ENCODE measurements around the gene RET. TPM values are rescaled to one million over a fixed set of nuclear protein-coding genes. Genes with fewer than 3 reads are reported as not detected.

RET gene
- total RNA-seq, 1 experiment from 2014 or later, result 81.1 TPM

DNA sequence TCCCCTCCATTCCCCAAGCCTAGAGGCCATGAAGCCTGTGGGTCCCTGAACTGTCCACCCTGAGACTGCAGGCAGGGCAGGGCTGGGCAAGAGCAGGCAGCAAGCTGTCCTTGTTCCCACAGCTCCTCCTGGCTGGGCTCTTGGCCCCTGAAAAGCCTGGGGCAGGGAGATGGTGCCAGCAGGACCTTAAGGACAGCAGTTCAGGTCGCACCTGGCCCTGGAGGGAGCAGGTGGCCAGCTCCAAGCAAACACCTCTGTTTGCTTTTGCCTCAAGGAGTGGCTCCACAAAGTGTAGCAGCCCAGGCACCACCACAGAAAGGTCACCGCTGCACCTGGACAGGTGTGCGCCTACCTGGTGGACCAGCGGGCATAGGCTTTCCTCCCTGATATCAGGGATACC, 5.2 kb downstream of the RET start:
- intact Hi-C loops (cut with micrococcal nuclease; ENCODE audit: unreplicated experiment) (no loop called here), in situ Hi-C loops (cut with HindIII; ENCODE audit: low pct_unique_long_range_greater_than_20kb, low sequenced_read_pairs) (no loop called here)
- no peak overlapping the region for H3K4me3 ChIP-seq (ENCODE audit: low read depth in 2 of 2, low read length in 2 of 2)
- no peaks in the 10 kb centered on the region for H3K9me3 ChIP-seq (ENCODE audit: control insufficient read depth, insufficient read depth, low read depth, low read length)
- TF ChIP-seq, protein P1, sequence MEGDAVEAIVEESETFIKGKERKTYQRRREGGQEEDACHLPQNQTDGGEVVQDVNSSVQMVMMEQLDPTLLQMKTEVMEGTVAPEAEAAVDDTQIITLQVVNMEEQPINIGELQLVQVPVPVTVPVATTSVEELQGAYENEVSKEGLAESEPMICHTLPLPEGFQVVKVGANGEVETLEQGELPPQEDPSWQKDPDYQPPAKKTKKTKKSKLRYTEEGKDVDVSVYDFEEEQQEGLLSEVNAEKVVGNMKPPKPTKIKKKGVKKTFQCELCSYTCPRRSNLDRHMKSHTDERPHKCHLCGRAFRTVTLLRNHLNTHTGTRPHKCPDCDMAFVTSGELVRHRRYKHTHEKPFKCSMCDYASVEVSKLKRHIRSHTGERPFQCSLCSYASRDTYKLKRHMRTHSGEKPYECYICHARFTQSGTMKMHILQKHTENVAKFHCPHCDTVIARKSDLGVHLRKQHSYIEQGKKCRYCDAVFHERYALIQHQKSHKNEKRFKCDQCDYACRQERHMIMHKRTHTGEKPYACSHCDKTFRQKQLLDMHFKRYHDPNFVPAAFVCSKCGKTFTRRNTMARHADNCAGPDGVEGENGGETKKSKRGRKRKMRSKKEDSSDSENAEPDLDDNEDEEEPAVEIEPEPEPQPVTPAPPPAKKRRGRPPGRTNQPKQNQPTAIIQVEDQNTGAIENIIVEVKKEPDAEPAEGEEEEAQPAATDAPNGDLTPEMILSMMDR (IDR thresholded peaks at IDR 0.05), result no peak
- TF ChIP-seq TCF7L2 (IDR thresholded peaks at IDR 0.05; ENCODE audit: low read depth, low read length) (no peak), SIN3A (IDR thresholded peaks at IDR 0.05; ENCODE audit: borderline replicate concordance, insufficient read depth, low read depth, low read length) (no peak), POLR2AphosphoS5 (IDR thresholded peaks at IDR 0.05; ENCODE audit: low read depth, low read length) (no peak), REST (IDR thresholded peaks at IDR 0.05; ENCODE audit: insufficient read depth in 1 of 2, low read depth in 2 of 2, low read length in 1 of 2) (no peak)
- BruUV-seq (replicated peaks), result no TSS peak
- no peak overlapping the region for H3K27ac ChIP-seq (ENCODE audit: low read length)
- no peak for DNase-seq (ENCODE audit: low read depth, low spot score)
- H3K4me1 ChIP-seq (ENCODE audit: control insufficient read depth, insufficient read depth, low read length), result peaks cover 3% of the 10 kb centered on the region; the same call in 1 of the 2 replicates
- CTCF ChIA-PET, result interaction anchor here (0.6 kb wide), 1 partner anchor 123 kb away, joined by 6 read pairs; no protein-coding TSS in a partner anchor
- no peaks in the 10 kb centered on the region for H3K27me3 ChIP-seq (ENCODE audit: control insufficient read depth, insufficient read depth, low read length)
- ATAC-seq, result no peak
- POLR2A ChIA-PET, result no interaction called here
- H3K36me3 ChIP-seq (ENCODE audit: control insufficient read depth, insufficient read depth, low read length), result no peaks in the 10 kb centered on the region

DNA sequence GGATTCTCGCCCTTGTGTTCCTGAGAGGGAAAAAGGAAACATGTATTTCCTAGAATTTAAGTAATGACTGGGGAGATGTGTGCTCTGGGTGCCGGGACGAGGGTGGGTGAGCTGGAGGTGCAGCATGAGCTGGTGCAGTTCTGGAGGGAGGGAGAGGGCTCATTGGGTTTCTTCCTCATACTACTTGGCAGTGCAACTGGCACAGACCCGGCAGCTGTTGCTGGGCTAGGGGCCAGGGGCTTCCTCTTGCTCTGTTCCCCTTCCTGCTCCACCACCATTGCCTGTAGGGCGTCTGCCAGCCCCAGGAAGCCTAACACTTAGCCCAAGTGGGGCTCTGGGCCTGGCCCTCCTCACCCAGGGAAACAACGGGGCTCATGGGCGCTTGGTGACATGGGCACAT, 5.9 kb downstream of the RET start:
- Histone ChIP-seq H3K4me1 (ENCODE audit: control insufficient read depth, insufficient read depth, low read length) (peaks cover 3% of the 10 kb centered on the region; the same call in 1 of the 2 replicates), H3K9me3 (ENCODE audit: control insufficient read depth, insufficient read depth, low read depth, low read length) (no peaks in the 10 kb centered on the region), H3K27me3 (ENCODE audit: control insufficient read depth, insufficient read depth, low read length) (no peaks in the 10 kb centered on the region), H3K27ac (ENCODE audit: low read length) (no peak overlapping the region), H3K4me3 (ENCODE audit: low read depth in 2 of 2, low read length in 2 of 2) (no peak overlapping the region), H3K36me3 (ENCODE audit: control insufficient read depth, insufficient read depth, low read length) (no peaks in the 10 kb centered on the region)
- in situ Hi-C loops (cut with HindIII; ENCODE audit: low pct_unique_long_range_greater_than_20kb, low sequenced_read_pairs) (no loop called here), intact Hi-C loops (cut with micrococcal nuclease; ENCODE audit: unreplicated experiment) (no loop called here)
- no TSS peak for BruUV-seq (replicated peaks)
- ATAC-seq (no peak), DNase-seq (ENCODE audit: low read depth, low spot score) (no peak)
- ChIA-PET CTCF (interaction anchor here (0.6 kb wide), 1 partner anchor 122 kb away, joined by 6 read pairs; no protein-coding TSS in a partner anchor), POLR2A (no interaction called here)
- TF ChIP-seq SIN3A (IDR thresholded peaks at IDR 0.05; ENCODE audit: borderline replicate concordance, insufficient read depth, low read depth, low read length) (no peak), REST (IDR thresholded peaks at IDR 0.05; ENCODE audit: insufficient read depth in 1 of 2, low read depth in 2 of 2, low read length in 1 of 2) (no peak), POLR2AphosphoS5 (IDR thresholded peaks at IDR 0.05; ENCODE audit: low read depth, low read length) (no peak)

Data from Panc1 (cell line).